Endothelial cell of umbilical vein (primary cell): ENCODE results near the gene CCL4. TPM values are rescaled to one million over a fixed set of nuclear protein-coding genes. Genes with fewer than 3 reads are reported as not detected.
A peak's percentile ranks its signal among the peaks of the same experiment; 100 is the strongest.

Experiments used
- BruUV-seq: library from RNA; stranded (reverse); fragments of 400-500 nt; replicated peaks from 2 replicates; lab custom pipeline; 2021; lab: Mats Ljungman, UMichigan
- CTCF ChIA-PET: fragments of 300-600, 350-600 bp; sonication (Branson Sonifier 250); formaldehyde crosslinking; loops from one replicate; lab custom pipeline; 2021; ENCODE audit warnings: antibody characterized with exemption, inconsistent platforms; lab: Charles Lee
- POLR2A ChIA-PET: fragments of 300-600, 350-600 bp; sonication (Branson Sonifier 250); formaldehyde crosslinking; loops from one replicate; lab custom pipeline; 2021; ENCODE audit warnings: antibody characterized with exemption, inconsistent platforms; lab: Charles Lee
- DNase-seq: peaks from one replicate; pipeline ENCODE4 v3.0.0-alpha.2; 2011; ENCODE audit warnings: low read depth, low spot score
- FAIRE-seq: peaks from 2 replicates; lab custom pipeline; 2011; peaks lifted over from hg19 to GRCh38; lab: Jason Lieb, UNC
- H2AFZ ChIP-seq: 2 replicates; pipeline ENCODE4 v1.6.0; 2012; ENCODE audit warnings: low read depth, low read length, control low read depth, inconsistent platforms
- H3K27ac ChIP-seq: 2 replicates; pipeline ENCODE4 v1.5.1; 2011; ENCODE audit warnings: low read depth, mild to moderate bottlenecking, control low read depth, low read length, moderate library complexity; ENCODE audit not compliant: insufficient read depth
- H3K27me3 ChIP-seq, 2 experiments: 2 replicates each; pipeline versions ENCODE4 v1.6.0 to v1.6.1; 2011; ENCODE audit warnings: low read length in 2 of 2, mixed read lengths in 1 of 2; ENCODE audit not compliant: control insufficient read depth in 2 of 2, insufficient read depth in 2 of 2
- H3K36me3 ChIP-seq, 2 experiments: 2 replicates in 1 of 2; 3 replicates in 1 of 2; pipeline ENCODE4 v1.5.1; 2011; ENCODE audit warnings: low read length in 2 of 2, mild to moderate bottlenecking in 1 of 2, moderate library complexity in 1 of 2; ENCODE audit not compliant: control insufficient read depth in 2 of 2, insufficient read depth in 2 of 2; ENCODE audit errors: extremely low read depth in 1 of 2
- H3K4me1 ChIP-seq: 3 replicates; pipeline ENCODE4 v1.5.1; 2011; ENCODE audit warnings: mild to moderate bottlenecking, low read length; ENCODE audit not compliant: control insufficient read depth, insufficient read depth; ENCODE audit errors: extremely low read depth
- H3K4me2 ChIP-seq: 2 replicates; pipeline ENCODE4 v1.6.1; 2011; ENCODE audit warnings: low read length, control low read depth, mixed read lengths; ENCODE audit not compliant: insufficient read depth
- H3K4me3 ChIP-seq, 3 experiments: fragments of 200-600 bp in 1 of 3; sonication (generic), shearing (Covaris generic) in 1 of 3; replicated peaks in 1 of 3; 2 replicates each; pipeline ENCODE4 v1.5.1; 2011 to 2016; ENCODE audit warnings: control low read depth in 3 of 3, low read length in 3 of 3, mild to moderate bottlenecking in 2 of 3, inconsistent platforms in 1 of 3, low read depth in 1 of 3, moderate library complexity in 1 of 3; ENCODE audit not compliant: insufficient read depth in 1 of 3
- H3K79me2 ChIP-seq: 2 replicates; pipeline ENCODE4 v1.6.0; 2012; ENCODE audit warnings: low read length, inconsistent platforms; ENCODE audit not compliant: control insufficient read depth, insufficient read depth
- H3K9ac ChIP-seq: replicated peaks from 2 replicates; pipeline ENCODE3; 2011; ENCODE audit warnings: low read length, control low read depth; ENCODE audit not compliant: insufficient read depth; ENCODE audit errors: extremely low read depth
- H3K9me1 ChIP-seq: replicated peaks from 3 replicates; pipeline ENCODE4 v1.6.0; 2011; ENCODE audit warnings: mild to moderate bottlenecking, low read length; ENCODE audit not compliant: control insufficient read depth, insufficient read depth; ENCODE audit errors: extremely low read depth
- H3K9me3 ChIP-seq: replicated peaks from 2 replicates; pipeline ENCODE4 v1.5.1; 2012; ENCODE audit warnings: low read length, inconsistent platforms; ENCODE audit not compliant: control insufficient read depth, insufficient read depth
- H4K20me1 ChIP-seq: replicated peaks from 2 replicates; pipeline ENCODE3; 2011; ENCODE audit warnings: mild to moderate bottlenecking, low read length; ENCODE audit not compliant: control insufficient read depth, insufficient read depth; ENCODE audit errors: extremely low read depth
- CTCF ChIP-seq, 2 donors: IDR thresholded peaks; 1 replicate in 1 of 2; 2 replicates in 1 of 2; pipeline ENCODE4 v1.5.1; 2011; ENCODE audit warnings: low read length in 2 of 2, mild to moderate bottlenecking in 2 of 2, moderate library complexity in 2 of 2, control low read depth in 1 of 2, inconsistent platforms in 1 of 2, low read depth in 1 of 2; ENCODE audit not compliant: insufficient read depth in 1 of 2; ENCODE audit errors: extremely low read depth in 1 of 2
- EZH2 ChIP-seq: IDR thresholded peaks from 2 replicates; pipeline ENCODE4 v1.6.1; 2012; ENCODE audit warnings: borderline replicate concordance, low read depth, mild to moderate bottlenecking, moderate library complexity, low read length, inconsistent platforms; ENCODE audit not compliant: severe bottlenecking
- FOS ChIP-seq: IDR thresholded peaks from 2 replicates; pipeline ENCODE4 v1.6.1; 2011; ENCODE audit warnings: mild to moderate bottlenecking, low read length, moderate library complexity, borderline replicate concordance; ENCODE audit not compliant: insufficient read depth
- GATA2 ChIP-seq: IDR thresholded peaks from 2 replicates; pipeline ENCODE4 v1.7.0; 2011; ENCODE audit warnings: low read depth, mild to moderate bottlenecking, moderate library complexity, mixed read lengths, low read length; ENCODE audit not compliant: insufficient read length, insufficient read depth
- JUN ChIP-seq: IDR thresholded peaks from 2 replicates; pipeline ENCODE4 v1.6.1; 2011; ENCODE audit warnings: borderline replicate concordance, low read depth; ENCODE audit not compliant: insufficient read length, insufficient read depth
- MYC ChIP-seq: IDR thresholded peaks from one replicate; pipeline ENCODE4 v1.6.1; 2011; ENCODE audit warnings: mild to moderate bottlenecking, low read depth, low read length
- POLR2A ChIP-seq: IDR thresholded peaks from 2 replicates; pipeline ENCODE4 v1.6.1; 2012; ENCODE audit warnings: low read depth, mild to moderate bottlenecking, control low read depth, low read length
- POLR2AphosphoS5 ChIP-seq: IDR thresholded peaks from 2 replicates; pipeline ENCODE4 v1.6.1; 2012; ENCODE audit warnings: low read depth, mild to moderate bottlenecking, control low read depth, low read length, moderate library complexity; ENCODE audit not compliant: insufficient read depth
- dilution Hi-C: fragments of 300-500 bp; cut with MboI; formaldehyde crosslinking; loops from one replicate; pipeline ENCODE4 v1.15.0; 2019; ENCODE audit warnings: low sequenced_read_pairs; ENCODE audit not compliant: extremely low pct_ligation_motif_present
- intact Hi-C: fragments of 100-400 bp; cut with micrococcal nuclease; formaldehyde crosslinking; loops from one replicate; pipeline ENCODE4 v1.10.0; 2022
- polyA plus RNA-seq, 4 experiments: library from polyadenylated mRNA; depleted of rRNA in 3 of 4; stranded (reverse) in 3 of 4; unstranded in 1 of 4; fragments of >200 nt; gene quantifications; 2 replicates each; pipeline versions ENCODE4 v1.2.1 to v1.2.3, GENCODE V29; 2011 to 2012; ENCODE audit warnings: missing spikeins in 1 of 4
- total RNA-seq: library from RNA; stranded (reverse); gene quantifications from 2 replicates; pipeline ENCODE4 v1.2.3, GENCODE V29; 2021
- TF ChIP-seq, protein P1 (sequence below): IDR thresholded peaks from 2 replicates; pipeline ENCODE4 v1.6.1; 2011; ENCODE audit not compliant: insufficient read depth, insufficient read length

CCL4 gene
- total and polyA plus RNA-seq, 2 donors (not counting 3 experiments of a cell fraction or from before 2014, with no cell fraction given) = not detected

DNA sequence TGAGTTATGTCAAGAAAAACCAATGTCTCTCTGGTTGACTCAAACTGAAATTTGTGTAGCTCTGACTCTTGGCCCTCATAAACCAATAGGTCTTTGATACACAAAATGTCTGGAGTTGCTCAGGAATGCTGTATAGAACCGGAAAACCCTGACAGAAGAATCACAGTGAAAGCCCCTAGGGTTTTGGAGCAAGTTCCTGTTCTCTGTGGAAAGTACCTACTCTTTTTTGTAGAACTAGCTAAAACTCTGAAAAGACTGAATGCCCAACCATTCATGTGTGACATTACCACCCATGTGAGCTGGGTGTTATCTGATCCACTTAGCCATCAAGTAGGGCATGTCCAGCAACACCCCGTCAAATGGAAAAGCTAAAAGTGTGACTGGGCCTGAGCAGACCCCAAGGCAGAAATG lies 28.8 kb downstream of the CCL4 start:
- H3K9me3 ChIP-seq = no peaks in the 10 kb centered on the region
- ChIA-PET CTCF (interaction anchor here (1.2 to 1.8 kb wide), 2 partner anchors 8 to 163 kb away, joined by 3 to 4 read pairs; no protein-coding TSS in a partner anchor), POLR2A (no interaction called here)
- no peak overlapping the region for H3K27ac ChIP-seq
- H3K79me2 ChIP-seq = no peaks in the 10 kb centered on the region
- FAIRE-seq (no peak), DNase-seq (no peak)
- intact Hi-C loops (no loop called here), dilution Hi-C loops (no loop called here)
- H2AFZ ChIP-seq = no peak overlapping the region
- H3K4me3 ChIP-seq = no peak overlapping the region
- no peak overlapping the region for H3K9ac ChIP-seq
- no TSS peak for BruUV-seq
- no peaks in the 10 kb centered on the region for H3K9me1 ChIP-seq
- no peaks in the 10 kb centered on the region for H3K4me1 ChIP-seq
- TF ChIP-seq POLR2AphosphoS5 (no peak), EZH2 (no peak)
- TF ChIP-seq, protein P1, sequence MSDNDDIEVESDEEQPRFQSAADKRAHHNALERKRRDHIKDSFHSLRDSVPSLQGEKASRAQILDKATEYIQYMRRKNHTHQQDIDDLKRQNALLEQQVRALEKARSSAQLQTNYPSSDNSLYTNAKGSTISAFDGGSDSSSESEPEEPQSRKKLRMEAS = no peak
- H3K27me3 ChIP-seq = peaks cover 0 to 8% of the 10 kb centered on the region in 2 experiments
- no peaks in the 10 kb centered on the region for H3K36me3 ChIP-seq
- H4K20me1 ChIP-seq = no peaks in the 10 kb centered on the region
- no peak overlapping the region for H3K4me2 ChIP-seq

GRCh38 chr17:36133602-36134236 lies 30.1 kb downstream of the CCL4 start:
- H3K9me3 ChIP-seq = no peaks in the 10 kb centered on the region
- no TSS peak for BruUV-seq
- H3K27ac ChIP-seq = no peak overlapping the region
- H3K79me2 ChIP-seq = no peaks in the 10 kb centered on the region
- H3K27me3 ChIP-seq = peaks cover 0 to 8% of the 10 kb centered on the region in 2 experiments
- H3K9ac ChIP-seq = no peak overlapping the region
- no peaks in the 10 kb centered on the region for H4K20me1 ChIP-seq
- no peak overlapping the region for H3K4me3 ChIP-seq
- H3K36me3 ChIP-seq = no peaks in the 10 kb centered on the region
- TF ChIP-seq CTCF (IDR thresholded peaks at IDR 0.05; ENCODE audit: extremely low read depth in 1 of 2, insufficient read depth in 1 of 2, low read depth in 1 of 2, low read length in 2 of 2) (no peak), POLR2A (no peak), GATA2 (no peak), MYC (no peak), EZH2 (no peak), FOS (no peak), POLR2AphosphoS5 (no peak), JUN (no peak)
- TF ChIP-seq, protein P1 = no peak
- intact Hi-C loops (no loop called here), dilution Hi-C loops (no loop called here)
- no peaks in the 10 kb centered on the region for H3K9me1 ChIP-seq
- no peak overlapping the region for H2AFZ ChIP-seq
- FAIRE-seq = no peak
- no peaks in the 10 kb centered on the region for H3K4me1 ChIP-seq
- ChIA-PET POLR2A (no interaction called here), CTCF (interaction anchor here (0.5 to 1.8 kb wide), 3 partner anchors 10 to 175 kb away, joined by 3 to 5 read pairs (median 4); no protein-coding TSS in a partner anchor)
- peak; percentile 25 for DNase-seq
- no peak overlapping the region for H3K4me2 ChIP-seq
